Measurements from ENCODE around the gene CCIN. TPM values are rescaled to one million over a fixed set of nuclear protein-coding genes. Genes with fewer than 3 reads are reported as not detected.

CCIN gene
- 0.03 TPM for polyA plus RNA-seq (2013, experiment 1 of 2)
- polyA plus RNA-seq (2013, experiment 2 of 2): 0.03 TPM

- H4K8ac ChIP-seq (ENCODE audit: low read depth, low read length): no peak within 1 kb of the TSS
- H2BK15ac ChIP-seq (ENCODE audit: low read length): no peak within 1 kb of the TSS
- no peak within 1 kb of the TSS for H3K27ac ChIP-seq (replicated peaks; ENCODE audit: low read length)
- no peak for DNase-seq (ENCODE audit: low spot score)
- no peak within 1 kb of the TSS for H3K4ac ChIP-seq (ENCODE audit: low read length)
- H3K4me3 ChIP-seq (ENCODE audit: low read length in 2 of 2): no peak within 1 kb of the TSS
- H2BK5ac ChIP-seq (ENCODE audit: low read length): no peak within 1 kb of the TSS
- H3K36me3 ChIP-seq (replicated peaks in 1 of 2; ENCODE audit: control insufficient read depth in 2 of 2, insufficient read depth in 2 of 2, low read length in 2 of 2): no peaks in the 10 kb centered on the region
- no peak within 1 kb of the TSS for H3K4me2 ChIP-seq (ENCODE audit: insufficient read depth, low read length, poor library complexity, severe bottlenecking)
- H3K9me3 ChIP-seq (replicated peaks in 1 of 2; ENCODE audit: control insufficient read depth in 2 of 2, insufficient read depth in 1 of 2, low read depth in 1 of 2, low read length in 2 of 2): no peaks in the 10 kb centered on the region
- H3K14ac ChIP-seq (ENCODE audit: low read length): no peak within 1 kb of the TSS
- H3K4me1 ChIP-seq (ENCODE audit: control insufficient read depth in 2 of 2, insufficient read depth in 1 of 2, low read depth in 1 of 2, low read length in 2 of 2): peaks cover 0 to 2% of the 10 kb centered on the region in 2 donors
- no peak within 1 kb of the TSS for H3K18ac ChIP-seq (ENCODE audit: low read length)
- no CpG with 5 or more reads among the region's 6 CpGs for WGBS, 2 donors (ENCODE audit: extremely low coverage in 2 of 2, insufficient read length in 2 of 2, insufficient replicate concordance in 1 of 2)
- no peak within 1 kb of the TSS for H3K23ac ChIP-seq (ENCODE audit: low read depth, low read length, poor library complexity)
- no peak within 1 kb of the TSS for H2BK12ac ChIP-seq (ENCODE audit: low read length)
- H3K9ac ChIP-seq (ENCODE audit: low read depth, low read length, poor library complexity): no peak within 1 kb of the TSS
- no peaks in the 10 kb centered on the region for H3K79me1 ChIP-seq (ENCODE audit: low read depth, low read length)
- no peak within 1 kb of the TSS for H2AFZ ChIP-seq (ENCODE audit: low read length)
- H2BK120ac ChIP-seq (ENCODE audit: low read depth, low read length): peak within 1 kb of the TSS; percentile 63
- peaks cover 0 to 25% (median 0%) of the 10 kb centered on the region in 3 experiments for H3K27me3 ChIP-seq (ENCODE audit: control insufficient read depth in 3 of 3, insufficient read depth in 3 of 3, low read depth in 1 of 3, low read length in 3 of 3)
- H4K91ac ChIP-seq (ENCODE audit: low read depth, low read length, poor library complexity): no peak within 1 kb of the TSS
- H2AK5ac ChIP-seq (ENCODE audit: low read depth, low read length): no peak within 1 kb of the TSS
Observed at GRCh38 chr9:36169166-36169565, at the start of gene CCIN. TSS of gene CCIN (plus strand) at chr9:36169388. CDS start at chr9:36169503, 115 bp downstream.

- H3K18ac ChIP-seq (ENCODE audit: low read length): no peak overlapping the region
- H2BK5ac ChIP-seq (ENCODE audit: low read length): no peak overlapping the region
- no peak overlapping the region for H3K27ac ChIP-seq (replicated peaks; ENCODE audit: low read length)
- no peak overlapping the region for H3K9ac ChIP-seq (ENCODE audit: low read depth, low read length, poor library complexity)
- no peak overlapping the region for H2BK120ac ChIP-seq (ENCODE audit: low read depth, low read length)
- no peak overlapping the region for H4K8ac ChIP-seq (ENCODE audit: low read depth, low read length)
- no peak overlapping the region for H4K91ac ChIP-seq (ENCODE audit: low read depth, low read length, poor library complexity)
- peaks cover 0 to 2% of the 10 kb centered on the region in 2 donors for H3K4me1 ChIP-seq (ENCODE audit: control insufficient read depth in 2 of 2, insufficient read depth in 1 of 2, low read depth in 1 of 2, low read length in 2 of 2)
- no CpG with 5 or more reads among the region's 7 CpGs for WGBS, 2 donors (ENCODE audit: extremely low coverage in 2 of 2, insufficient read length in 2 of 2, insufficient replicate concordance in 1 of 2)
- no peak for DNase-seq (ENCODE audit: low spot score)
- H3K36me3 ChIP-seq (replicated peaks in 1 of 2; ENCODE audit: control insufficient read depth in 2 of 2, insufficient read depth in 2 of 2, low read length in 2 of 2): peaks cover 9 to 58% of the 10 kb centered on the region in 2 donors
- H3K79me1 ChIP-seq (ENCODE audit: low read depth, low read length): no peaks in the 10 kb centered on the region
- H3K23ac ChIP-seq (ENCODE audit: low read depth, low read length, poor library complexity): no peak overlapping the region
- H3K4ac ChIP-seq (ENCODE audit: low read length): no peak overlapping the region
- H2AK5ac ChIP-seq (ENCODE audit: low read depth, low read length): no peak overlapping the region
- no peaks in the 10 kb centered on the region for H3K9me3 ChIP-seq (replicated peaks in 1 of 2; ENCODE audit: control insufficient read depth in 2 of 2, insufficient read depth in 1 of 2, low read depth in 1 of 2, low read length in 2 of 2)
- no peak overlapping the region for H2BK15ac ChIP-seq (ENCODE audit: low read length)
- no peak overlapping the region for H3K4me2 ChIP-seq (ENCODE audit: insufficient read depth, low read length, poor library complexity, severe bottlenecking)
- H2AFZ ChIP-seq (ENCODE audit: low read length): no peak overlapping the region
- H3K14ac ChIP-seq (ENCODE audit: low read length): no peak overlapping the region
- H2BK12ac ChIP-seq (ENCODE audit: low read length): no peak overlapping the region
- H3K27me3 ChIP-seq (ENCODE audit: control insufficient read depth in 3 of 3, insufficient read depth in 3 of 3, low read depth in 1 of 3, low read length in 3 of 3): no peaks in the 10 kb centered on the region
- no peak overlapping the region for H3K4me3 ChIP-seq (ENCODE audit: low read length in 2 of 2)
Observed at GRCh38 chr9:36119476-36119875, 49.7 kb upstream of the CCIN start.

- Histone ChIP-seq H3K14ac (ENCODE audit: low read length) (no peak overlapping the region), H2BK12ac (ENCODE audit: low read length) (no peak overlapping the region), H3K27me3 (ENCODE audit: control insufficient read depth in 3 of 3, insufficient read depth in 3 of 3, low read depth in 1 of 3, low read length in 3 of 3) (no peaks in the 10 kb centered on the region), H3K27ac (replicated peaks; ENCODE audit: low read length) (no peak overlapping the region), H3K9ac (ENCODE audit: low read depth, low read length, poor library complexity) (no peak overlapping the region), H2AFZ (ENCODE audit: low read length) (no peak overlapping the region), H3K9me3 (replicated peaks in 1 of 2; ENCODE audit: control insufficient read depth in 2 of 2, insufficient read depth in 1 of 2, low read depth in 1 of 2, low read length in 2 of 2) (no peaks in the 10 kb centered on the region), H2BK15ac (ENCODE audit: low read length) (no peak overlapping the region), H3K79me1 (ENCODE audit: low read depth, low read length) (no peaks in the 10 kb centered on the region), H3K4me2 (ENCODE audit: insufficient read depth, low read length, poor library complexity, severe bottlenecking) (no peak overlapping the region), H2BK120ac (ENCODE audit: low read depth, low read length) (no peak overlapping the region), H3K23ac (ENCODE audit: low read depth, low read length, poor library complexity) (no peak overlapping the region), H3K4ac (ENCODE audit: low read length) (no peak overlapping the region), H4K91ac (ENCODE audit: low read depth, low read length, poor library complexity) (no peak overlapping the region), H2AK5ac (ENCODE audit: low read depth, low read length) (no peak overlapping the region), H4K8ac (ENCODE audit: low read depth, low read length) (no peak overlapping the region), H3K4me1 (ENCODE audit: control insufficient read depth in 2 of 2, insufficient read depth in 1 of 2, low read depth in 1 of 2, low read length in 2 of 2) (peaks cover 0 to 2% of the 10 kb centered on the region in 2 donors), H3K36me3 (replicated peaks in 1 of 2; ENCODE audit: control insufficient read depth in 2 of 2, insufficient read depth in 2 of 2, low read length in 2 of 2) (peaks cover 9 to 58% of the 10 kb centered on the region in 2 donors), H3K18ac (ENCODE audit: low read length) (no peak overlapping the region), H3K4me3 (ENCODE audit: low read length in 2 of 2) (no peak overlapping the region), H2BK5ac (ENCODE audit: low read length) (no peak overlapping the region)
- WGBS, 2 donors (ENCODE audit: extremely low coverage in 2 of 2, insufficient read length in 2 of 2, insufficient replicate concordance in 1 of 2): no CpG with 5 or more reads among the region's 4 CpGs
- DNase-seq (ENCODE audit: low spot score): no peak
Observed at GRCh38 chr9:36120705-36121104, 48.5 kb upstream of the CCIN start.

GRCh38 chr9:36121971-36122370 is 47.2 kb upstream of the CCIN start:
- H3K79me1 ChIP-seq (ENCODE audit: low read depth, low read length): no peaks in the 10 kb centered on the region
- no peak overlapping the region for H4K8ac ChIP-seq (ENCODE audit: low read depth, low read length)
- no peak overlapping the region for H2BK15ac ChIP-seq (ENCODE audit: low read length)
- peaks cover 9 to 54% of the 10 kb centered on the region in 2 donors for H3K36me3 ChIP-seq (replicated peaks in 1 of 2; ENCODE audit: control insufficient read depth in 2 of 2, insufficient read depth in 2 of 2, low read length in 2 of 2)
- no peaks in the 10 kb centered on the region for H3K4me1 ChIP-seq (ENCODE audit: control insufficient read depth in 2 of 2, insufficient read depth in 1 of 2, low read depth in 1 of 2, low read length in 2 of 2)
- no peak overlapping the region for H3K14ac ChIP-seq (ENCODE audit: low read length)
- H3K4me2 ChIP-seq (ENCODE audit: insufficient read depth, low read length, poor library complexity, severe bottlenecking): no peak overlapping the region
- H3K27me3 ChIP-seq (ENCODE audit: control insufficient read depth in 3 of 3, insufficient read depth in 3 of 3, low read depth in 1 of 3, low read length in 3 of 3): no peaks in the 10 kb centered on the region
- no peak overlapping the region for H3K4ac ChIP-seq (ENCODE audit: low read length)
- no peak for DNase-seq (ENCODE audit: low spot score)
- no peak overlapping the region for H2AK5ac ChIP-seq (ENCODE audit: low read depth, low read length)
- no peak overlapping the region for H2BK12ac ChIP-seq (ENCODE audit: low read length)
- no peak overlapping the region for H3K23ac ChIP-seq (ENCODE audit: low read depth, low read length, poor library complexity)
- no peak overlapping the region for H2BK120ac ChIP-seq (ENCODE audit: low read depth, low read length)
- no CpG with 5 or more reads among the region's 7 CpGs for WGBS, 2 donors (ENCODE audit: extremely low coverage in 2 of 2, insufficient read length in 2 of 2, insufficient replicate concordance in 1 of 2)
- no peak overlapping the region for H4K91ac ChIP-seq (ENCODE audit: low read depth, low read length, poor library complexity)
- H3K27ac ChIP-seq (replicated peaks; ENCODE audit: low read length): no peak overlapping the region
- no peak overlapping the region for H2BK5ac ChIP-seq (ENCODE audit: low read length)
- H3K18ac ChIP-seq (ENCODE audit: low read length): no peak overlapping the region
- no peak overlapping the region for H2AFZ ChIP-seq (ENCODE audit: low read length)
- H3K9me3 ChIP-seq (replicated peaks in 1 of 2; ENCODE audit: control insufficient read depth in 2 of 2, insufficient read depth in 1 of 2, low read depth in 1 of 2, low read length in 2 of 2): no peaks in the 10 kb centered on the region
- H3K9ac ChIP-seq (ENCODE audit: low read depth, low read length, poor library complexity): no peak overlapping the region
- no peak overlapping the region for H3K4me3 ChIP-seq (ENCODE audit: low read length in 2 of 2)
